KOPT-K1 (cell line): ENCODE measurements around the gene APLF.
"Not testable (repeated sequence)": the region's sequence is repeated elsewhere in the genome, so short reads cannot be mapped to it uniquely, and the experiment has no call there.

Source experiments
- H3K27ac ChIP-seq: fragments of 200-600 bp; sonication (generic); 2 replicates; pipeline ENCODE4 v1.5.1; 2016; ENCODE audit warnings: antibody characterized with exemption, mild to moderate bottlenecking, low read depth, low read length; ENCODE audit not compliant: poor library complexity, severe bottlenecking
- H3K36me3 ChIP-seq: fragments of 200-600 bp; sonication (generic); 2 replicates; pipeline ENCODE4 v1.5.1; 2017; ENCODE audit warnings: antibody characterized with exemption, mild to moderate bottlenecking, low read length, moderate library complexity; ENCODE audit not compliant: insufficient read depth
- H3K9me3 ChIP-seq: fragments of 200-600 bp; sonication (generic); 2 replicates; pipeline ENCODE4 v1.5.1; 2017; ENCODE audit warnings: antibody characterized with exemption, low read length, mild to moderate bottlenecking; ENCODE audit not compliant: insufficient read depth, poor library complexity, severe bottlenecking

Gene APLF

DNA sequence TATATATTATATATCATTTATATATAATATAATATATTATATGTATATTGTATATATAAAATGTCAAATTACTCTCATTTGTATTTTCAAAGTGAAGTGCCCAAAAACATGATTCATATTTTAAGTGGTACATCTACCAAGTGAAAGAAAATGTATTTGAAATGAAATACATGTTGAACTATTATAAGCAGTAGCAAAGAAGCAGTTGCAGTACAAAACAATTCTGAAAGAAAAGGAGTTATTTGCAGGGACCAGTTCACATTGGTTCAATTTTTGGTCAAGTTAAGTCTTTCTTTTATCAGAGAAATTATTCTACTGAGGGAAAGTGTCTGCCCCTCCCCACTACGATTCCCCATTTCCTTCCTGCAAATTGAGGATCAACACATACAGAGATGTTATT is 51.9 kb downstream of the APLF start:
- H3K36me3 ChIP-seq = no peaks in the 10 kb centered on the region
- H3K9me3 ChIP-seq = no peaks in the 10 kb centered on the region
- no peak overlapping the region for H3K27ac ChIP-seq

DNA sequence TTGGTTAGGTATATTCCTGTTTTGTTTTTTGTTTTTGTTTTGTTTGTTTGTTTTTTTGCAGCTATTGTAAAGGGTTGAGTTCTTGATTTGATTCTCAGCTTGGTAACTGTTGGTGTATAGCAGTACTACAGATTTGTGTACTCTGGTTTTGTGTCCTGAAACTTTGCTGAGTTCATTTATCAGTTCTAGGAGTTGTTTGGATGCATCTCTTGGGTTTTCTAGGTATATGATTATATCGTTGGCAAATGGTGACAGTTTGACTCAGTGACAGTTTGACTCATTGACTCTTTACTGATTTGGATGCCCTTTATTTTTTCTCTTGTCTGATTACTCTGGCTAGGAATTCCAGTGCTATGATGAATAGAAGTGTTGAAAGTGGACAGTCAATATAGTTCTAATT is 53.7 kb downstream of the APLF start:
- Histone ChIP-seq H3K9me3 (no peaks in the 10 kb centered on the region), H3K27ac (no peak overlapping the region), H3K36me3 (no peaks in the 10 kb centered on the region)

DNA sequence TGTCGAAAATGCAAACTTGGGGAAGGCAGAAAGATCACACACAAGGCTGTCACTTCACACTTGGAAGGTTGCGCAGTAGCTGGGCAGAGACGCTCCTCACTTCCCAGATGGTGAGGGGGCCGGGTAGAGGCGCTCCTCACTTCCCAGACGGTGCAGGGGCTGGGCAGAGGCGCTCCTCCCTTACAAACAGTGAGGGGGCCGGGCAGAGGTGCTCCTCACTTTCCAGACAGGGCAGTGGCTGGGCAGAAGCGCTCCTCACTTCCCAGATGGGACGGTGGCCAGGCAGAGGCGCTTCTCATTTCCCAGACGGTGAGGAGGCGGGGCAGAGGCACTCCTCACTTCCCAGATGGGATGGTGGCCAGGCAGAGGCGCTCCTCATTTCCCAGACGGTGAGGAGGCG is 59.6 kb downstream of the APLF start:
- H3K27ac ChIP-seq, H3K36me3 ChIP-seq: not testable (repeated sequence)

DNA sequence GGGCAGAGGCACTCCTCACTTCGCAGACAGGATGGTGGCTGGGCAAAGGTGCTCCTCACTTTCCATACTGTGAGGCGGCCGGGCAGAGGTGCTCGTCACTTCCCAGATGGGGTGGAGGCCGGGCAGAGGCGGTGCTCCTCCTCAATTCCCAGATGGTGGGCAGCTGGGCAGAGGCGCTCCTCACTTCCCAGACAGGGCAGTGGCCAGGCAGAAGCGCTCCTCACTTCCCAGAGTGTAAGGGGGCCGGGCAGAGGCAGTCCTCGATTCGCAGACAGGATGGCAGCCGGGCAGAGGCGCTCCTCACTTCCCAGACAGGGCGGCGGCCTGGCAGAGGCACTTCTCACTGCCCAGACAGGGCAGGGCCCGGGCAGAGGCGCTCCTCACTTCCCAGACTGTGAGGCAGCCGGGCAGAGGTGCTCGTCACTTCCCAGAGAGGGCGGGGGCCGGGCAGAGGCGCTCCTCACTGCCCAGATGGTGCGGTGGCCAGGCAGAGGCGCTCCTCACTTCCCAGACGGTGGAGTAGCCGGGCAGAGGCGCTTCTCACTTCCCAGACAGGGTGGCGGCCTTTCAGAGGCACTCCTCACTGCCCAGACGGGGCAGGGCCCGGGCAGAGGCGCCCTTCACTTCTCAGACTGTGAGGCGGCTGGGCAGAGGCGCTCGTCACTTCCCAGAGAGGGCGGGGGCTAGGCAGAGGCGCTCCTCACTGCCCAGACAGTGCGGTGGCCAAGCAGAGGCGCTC is 60.1 kb downstream of the APLF start:
- H3K36me3 ChIP-seq, H3K27ac ChIP-seq, H3K9me3 ChIP-seq: not testable (repeated sequence)

More for the DNA sequence above, 59.6 kb downstream of the APLF start:
- not testable (repeated sequence) for H3K9me3 ChIP-seq

DNA sequence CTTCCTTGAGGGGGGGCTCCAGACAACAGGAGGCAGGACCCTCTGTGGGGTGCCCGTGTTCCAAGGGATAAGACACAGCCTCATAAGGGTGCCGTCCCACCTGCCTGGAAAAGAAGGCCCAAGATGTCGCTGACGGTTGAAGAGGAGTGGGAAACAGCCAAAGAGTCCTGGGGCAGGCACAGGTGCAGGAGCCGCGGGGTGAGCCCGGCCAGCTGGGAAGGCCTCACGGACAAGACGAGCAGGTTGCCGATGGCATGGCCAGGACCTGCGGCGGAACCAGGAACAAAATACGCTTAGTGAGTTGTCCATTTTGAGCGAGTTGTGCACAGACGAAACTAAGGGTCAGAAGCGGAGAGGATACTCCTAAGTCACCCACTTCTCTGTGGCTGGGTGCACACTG is 61.8 kb downstream of the APLF start:
- not testable (repeated sequence) for H3K27ac ChIP-seq, H3K9me3 ChIP-seq

DNA sequence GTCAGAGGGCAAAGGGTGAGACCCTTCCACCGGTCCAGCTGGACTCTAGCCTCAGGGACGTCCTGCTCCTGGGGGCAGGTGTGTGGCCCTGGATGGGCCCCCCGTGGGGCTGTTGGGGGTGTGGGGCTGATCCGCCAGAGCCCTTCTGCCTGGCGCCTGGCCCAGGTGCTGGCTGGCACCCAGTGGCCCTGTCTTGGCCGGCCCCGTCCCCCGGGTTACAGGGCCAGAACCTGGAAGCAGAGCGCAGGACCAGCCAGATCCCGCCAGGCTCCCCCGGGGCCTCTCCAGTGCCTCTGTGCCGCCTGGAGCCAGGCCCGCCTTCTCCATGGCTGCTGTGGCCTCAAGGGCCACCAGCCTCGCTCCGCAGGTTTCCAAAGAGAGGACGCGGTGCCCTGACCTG is 62.3 kb downstream of the APLF start:
- H3K27ac ChIP-seq, H3K36me3 ChIP-seq, H3K9me3 ChIP-seq: not testable (repeated sequence)

More for the DNA sequence above, 61.8 kb downstream of the APLF start:
- not testable (repeated sequence) for H3K36me3 ChIP-seq

DNA sequence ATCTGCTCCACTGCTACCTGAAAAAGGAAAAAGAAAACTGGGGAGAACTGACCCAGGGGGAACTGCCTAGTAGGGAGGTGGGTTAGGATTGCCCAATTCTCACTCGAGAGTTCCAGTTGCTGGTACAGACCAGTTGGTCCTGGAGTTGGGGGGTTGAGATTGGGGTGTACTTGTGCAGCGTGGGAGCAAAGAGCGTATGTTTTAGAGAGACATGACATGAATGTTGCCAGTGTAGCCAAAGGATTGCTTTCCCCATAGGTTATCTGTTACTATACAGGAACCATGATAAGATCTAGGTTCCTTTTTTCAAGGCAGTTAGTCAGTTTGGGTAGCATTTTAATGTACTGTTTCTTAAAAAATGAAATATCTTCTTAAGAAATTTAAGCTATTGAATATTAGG is 68.6 kb downstream of the APLF start:
- Histone ChIP-seq H3K9me3 (no peaks in the 10 kb centered on the region), H3K36me3 (no peaks in the 10 kb centered on the region), H3K27ac (no peak overlapping the region)

GRCh38 chr2:68537011-68537410 is 69.6 kb downstream of the APLF start:
- Histone ChIP-seq H3K36me3 (no peaks in the 10 kb centered on the region), H3K27ac (no peak overlapping the region), H3K9me3 (peaks cover 7% of the 10 kb centered on the region)

GRCh38 chr2:68537809-68538208 is 70.4 kb downstream of the APLF start:
- Histone ChIP-seq H3K9me3 (peaks cover 8% of the 10 kb centered on the region), H3K27ac (no peak overlapping the region), H3K36me3 (no peaks in the 10 kb centered on the region)

GRCh38 chr2:68544811-68545210 is 77.4 kb downstream of the APLF start:
- Histone ChIP-seq H3K36me3 (no peaks in the 10 kb centered on the region), H3K27ac (no peak overlapping the region), H3K9me3 (peaks cover 8% of the 10 kb centered on the region)

DNA sequence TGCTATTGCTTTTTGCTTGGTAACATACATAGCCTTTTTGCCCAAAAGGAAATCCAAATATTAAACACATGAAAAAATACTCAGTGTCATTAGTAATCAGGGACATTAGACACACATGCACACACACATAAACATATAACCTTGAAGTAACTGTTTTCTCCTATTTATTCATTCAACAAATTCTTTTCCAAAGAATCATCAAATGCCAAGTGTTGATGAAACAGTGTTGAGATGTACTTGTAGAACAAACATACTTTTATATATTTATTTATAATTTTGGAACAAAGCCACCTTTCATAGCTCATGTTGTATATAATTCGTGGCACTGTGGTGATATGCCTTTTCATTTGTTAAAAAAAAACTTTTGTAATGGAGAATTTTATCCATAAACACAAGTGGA is 81.0 kb downstream of the APLF start:
- Histone ChIP-seq H3K27ac (no peak overlapping the region), H3K36me3 (no peaks in the 10 kb centered on the region), H3K9me3 (no peaks in the 10 kb centered on the region)

GRCh38 chr2:68553098-68553497 is 85.7 kb downstream of the APLF start:
- no peaks in the 10 kb centered on the region for H3K36me3 ChIP-seq
- H3K9me3 ChIP-seq = no peaks in the 10 kb centered on the region
- no peak overlapping the region for H3K27ac ChIP-seq

- H3K36me3 ChIP-seq, H3K9me3 ChIP-seq, H3K27ac ChIP-seq: not testable (repeated sequence)
Observed at GRCh38 chr2:68555425-68556206, 88.2 kb downstream of the APLF start.

DNA sequence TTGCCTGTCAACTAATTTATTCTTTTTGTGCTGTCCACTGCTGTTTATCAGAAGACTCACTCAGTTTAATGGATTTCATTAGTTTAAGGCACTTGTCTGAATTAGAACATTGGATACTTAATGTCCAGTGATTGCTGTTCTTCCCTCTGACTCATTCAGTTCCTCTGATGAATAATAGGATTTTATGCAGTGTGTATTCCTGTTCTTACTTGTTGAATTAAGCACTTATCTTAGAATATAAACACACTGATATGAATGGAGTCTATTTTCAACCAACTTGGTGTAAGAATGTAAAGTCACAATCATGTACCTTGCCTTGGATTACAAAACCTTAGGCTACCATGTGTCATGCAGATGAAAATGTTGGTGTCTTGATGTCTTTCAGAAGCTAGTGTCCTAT is 89.0 kb downstream of the APLF start:
- no peaks in the 10 kb centered on the region for H3K36me3 ChIP-seq

GRCh38 chr2:68558576-68558975 is 91.2 kb downstream of the APLF start:
- Histone ChIP-seq H3K27ac (no peak overlapping the region), H3K9me3 (no peaks in the 10 kb centered on the region), H3K36me3 (no peaks in the 10 kb centered on the region)

More for the DNA sequence above, 89.0 kb downstream of the APLF start:
- Histone ChIP-seq H3K27ac (no peak overlapping the region), H3K9me3 (no peaks in the 10 kb centered on the region)

DNA sequence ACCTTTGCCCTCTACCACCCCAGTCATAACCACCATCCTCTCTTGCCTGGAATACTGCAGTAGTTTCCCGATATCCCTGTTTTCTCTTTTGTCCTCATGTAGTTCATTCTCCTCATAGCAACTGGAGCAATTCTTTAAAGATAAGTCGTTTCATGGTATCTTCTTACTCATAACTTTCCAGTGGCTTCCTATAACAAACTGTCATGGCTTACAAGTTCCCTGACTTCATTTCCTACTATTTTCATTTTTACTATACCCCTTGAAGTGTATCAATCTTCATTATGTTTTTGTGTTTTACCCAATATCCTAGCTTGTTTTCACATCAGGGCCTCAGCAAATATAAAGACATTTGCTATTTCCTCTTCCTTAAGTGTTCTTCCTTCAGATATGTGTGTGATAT is 92.3 kb downstream of the APLF start:
- Histone ChIP-seq H3K36me3 (no peaks in the 10 kb centered on the region), H3K9me3 (no peaks in the 10 kb centered on the region), H3K27ac (no peak overlapping the region)
